ENCODE measurements around the gene MCTP2.

GRCh38 chr15:94300612-94301011 lies 69.3 kb downstream of the MCTP2 start:
- TF ChIP-seq CTCF (IDR thresholded peaks at IDR 0.05; ENCODE audit: insufficient read depth, low read length) (no peak), GABPA (IDR thresholded peaks at IDR 0.05; ENCODE audit: low read depth) (no peak), POLR2AphosphoS5 (IDR thresholded peaks at IDR 0.05; ENCODE audit: low read depth) (no peak)
